ENCODE data around the gene FFAR1.

The FFAR1 gene, protein sequence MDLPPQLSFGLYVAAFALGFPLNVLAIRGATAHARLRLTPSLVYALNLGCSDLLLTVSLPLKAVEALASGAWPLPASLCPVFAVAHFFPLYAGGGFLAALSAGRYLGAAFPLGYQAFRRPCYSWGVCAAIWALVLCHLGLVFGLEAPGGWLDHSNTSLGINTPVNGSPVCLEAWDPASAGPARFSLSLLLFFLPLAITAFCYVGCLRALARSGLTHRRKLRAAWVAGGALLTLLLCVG (N-terminal part only)

DNA sequence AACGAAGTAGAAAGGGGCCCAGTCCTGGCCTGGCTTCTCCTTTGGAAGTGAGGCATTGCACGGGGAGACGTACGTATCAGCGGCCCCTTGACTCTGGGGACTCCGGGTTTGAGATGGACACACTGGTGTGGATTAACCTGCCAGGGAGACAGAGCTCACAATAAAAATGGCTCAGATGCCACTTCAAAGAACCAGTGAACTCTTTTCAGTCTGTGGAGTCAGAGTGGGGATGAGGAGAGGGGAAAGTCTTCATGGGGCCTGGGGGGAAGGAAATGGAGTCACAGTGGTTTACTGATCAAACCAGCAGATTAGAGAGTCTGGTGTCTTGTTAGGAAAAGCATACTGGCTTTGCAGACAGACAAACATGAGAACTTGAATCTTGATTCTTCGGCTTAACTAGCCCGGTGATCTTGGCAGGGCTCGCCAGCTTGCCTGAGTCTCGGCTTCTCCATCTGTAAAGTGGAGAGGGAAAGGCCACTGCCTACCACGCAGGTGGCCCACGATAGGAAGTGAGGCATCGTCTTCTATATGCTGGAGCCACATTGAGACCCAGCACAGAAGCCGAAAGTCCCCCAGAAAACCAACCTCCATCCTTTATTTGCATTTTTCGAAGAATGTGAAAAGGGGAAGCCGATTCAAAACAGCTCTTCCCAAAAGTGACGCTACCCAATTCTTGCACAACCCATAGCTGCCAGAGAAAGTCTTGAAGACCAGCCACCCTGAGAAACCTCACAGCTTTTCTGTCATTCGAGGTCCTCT lies at the start of gene FFAR1:
Gene FFAR1, plus strand, starts transcription at position 732 of the 759 bp plus-strand sequence. CDS start 3,650 bp downstream, outside the sequence.
- DNase-seq: peak; percentile 73

GRCh38 chr19:35297922-35298321 lies 49.8 kb upstream of the FFAR1 start:
- DNase-seq: no peak

DNA sequence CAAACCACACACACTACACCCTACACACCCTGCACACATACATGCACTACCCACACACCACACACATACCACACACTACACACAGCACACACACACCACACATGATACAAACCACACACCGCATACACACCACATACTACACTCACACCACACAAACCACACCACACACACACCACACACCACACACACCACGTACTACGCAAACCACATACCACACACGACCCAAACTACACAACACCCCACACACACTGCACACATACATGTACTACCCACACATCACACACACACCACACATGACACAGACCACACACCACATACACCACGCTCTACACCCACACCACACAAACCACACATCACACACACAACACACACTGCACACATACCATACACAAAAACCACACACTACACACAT lies 49.1 kb upstream of the FFAR1 start:
- DNase-seq: no peak

GRCh38 chr19:35299523-35300338 lies 48.0 kb upstream of the FFAR1 start:
- DNase-seq: no peak

DNA sequence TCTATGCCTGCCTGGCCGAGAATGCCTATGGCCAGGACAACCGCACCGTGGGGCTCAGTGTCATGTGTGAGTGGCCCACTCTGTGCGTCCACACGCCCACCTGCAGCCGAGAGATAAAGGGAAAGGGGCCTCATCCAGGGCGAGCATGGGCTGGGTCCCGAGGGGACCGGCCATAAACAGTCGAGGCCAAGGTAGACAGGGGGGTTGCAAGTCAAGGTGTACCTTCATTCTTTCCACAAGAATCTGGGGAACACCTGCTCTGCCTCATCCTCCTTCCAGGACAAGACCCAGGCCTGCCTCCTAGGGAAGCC lies 47.4 kb upstream of the FFAR1 start:
- DNase-seq: no peak

- no peak for DNase-seq
These were observed 45.7 kb upstream of the FFAR1 start for GRCh38 chr19:35301961-35302360.

DNA sequence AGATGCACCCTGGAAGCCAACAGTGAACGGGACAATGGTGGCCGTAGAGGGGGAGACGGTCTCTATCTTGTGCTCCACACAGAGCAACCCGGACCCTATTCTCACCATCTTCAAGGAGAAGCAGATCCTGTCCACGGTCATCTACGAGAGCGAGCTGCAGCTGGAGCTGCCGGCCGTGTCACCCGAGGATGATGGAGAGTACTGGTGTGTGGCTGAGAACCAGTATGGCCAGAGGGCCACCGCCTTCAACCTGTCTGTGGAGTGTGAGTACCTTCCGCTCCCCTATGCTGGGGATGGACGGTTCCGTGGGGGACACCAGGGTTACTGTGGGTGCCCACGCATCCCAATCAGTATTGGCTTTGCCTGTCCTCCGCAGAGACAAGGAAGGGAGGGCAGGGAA lies 45.3 kb upstream of the FFAR1 start:
- DNase-seq: no peak

DNA sequence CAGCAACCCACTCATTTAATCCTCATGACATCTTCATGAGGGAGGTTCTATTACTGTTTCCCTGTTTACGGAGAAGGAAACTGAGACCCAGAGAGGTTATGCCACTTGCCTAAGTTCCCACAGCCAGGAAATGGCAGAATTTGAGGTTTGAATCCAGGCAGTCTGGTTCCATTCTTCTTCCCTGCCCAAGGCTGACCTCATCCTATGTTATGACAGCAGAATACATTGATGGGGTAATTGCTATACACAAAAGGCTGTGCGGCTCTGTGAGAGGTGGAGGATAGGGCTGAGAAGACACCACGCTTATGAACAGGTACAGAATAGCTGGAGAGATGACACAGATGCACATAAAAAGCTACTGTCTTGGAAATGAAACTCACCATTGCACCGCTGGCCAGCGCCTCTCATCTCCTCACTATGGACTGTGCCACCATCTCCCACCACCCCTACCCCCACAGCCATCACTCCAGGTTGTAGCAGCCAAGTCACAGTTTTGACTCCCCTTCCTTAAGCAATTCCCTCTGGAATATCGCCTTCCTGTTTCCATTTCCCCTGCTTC lies 44.3 kb upstream of the FFAR1 start:
- DNase-seq: no peak

DNA sequence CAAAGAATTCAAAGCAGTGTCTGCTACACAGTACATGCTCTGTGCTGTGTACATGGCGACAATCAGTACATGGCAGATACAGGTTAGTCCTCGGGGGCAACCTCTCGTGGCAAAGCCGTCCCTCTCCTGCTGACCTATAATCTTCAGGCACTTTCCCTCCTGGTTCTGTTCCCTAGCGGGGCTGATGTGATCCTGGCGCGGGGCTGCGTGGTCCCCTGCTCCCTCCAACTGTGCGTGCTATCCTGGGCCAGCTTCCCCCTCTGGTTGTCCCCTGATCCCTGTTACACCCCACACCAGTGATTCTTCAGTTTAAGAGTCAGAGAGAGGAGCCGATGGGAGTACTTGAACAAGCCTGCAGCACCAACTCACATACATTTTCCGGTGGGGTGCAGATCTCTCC lies 43.7 kb upstream of the FFAR1 start:
- DNase-seq: no peak

DNA sequence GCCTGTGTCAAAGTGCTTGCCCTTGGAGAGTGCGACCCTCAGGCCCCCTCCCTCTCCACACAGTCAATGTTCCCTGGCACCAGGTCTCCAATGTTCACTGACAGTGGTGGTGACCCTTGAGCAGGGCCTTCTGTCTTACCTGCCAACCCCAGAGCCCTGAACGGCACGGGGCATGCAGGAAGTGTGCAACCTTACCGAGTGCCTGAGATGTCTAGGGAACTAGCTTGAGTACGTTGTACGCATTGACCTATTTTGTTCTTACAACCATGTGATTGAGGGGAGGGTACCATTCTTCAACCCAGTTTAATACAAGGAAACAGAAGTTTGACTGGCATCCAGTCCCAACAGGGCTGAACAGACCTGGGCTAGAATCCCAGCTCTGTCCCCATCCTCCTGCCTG lies 42.5 kb upstream of the FFAR1 start:
- no peak for DNase-seq

- DNase-seq: no peak
These were observed 41.0 kb upstream of the FFAR1 start for GRCh38 chr19:35306473-35307246.

DNA sequence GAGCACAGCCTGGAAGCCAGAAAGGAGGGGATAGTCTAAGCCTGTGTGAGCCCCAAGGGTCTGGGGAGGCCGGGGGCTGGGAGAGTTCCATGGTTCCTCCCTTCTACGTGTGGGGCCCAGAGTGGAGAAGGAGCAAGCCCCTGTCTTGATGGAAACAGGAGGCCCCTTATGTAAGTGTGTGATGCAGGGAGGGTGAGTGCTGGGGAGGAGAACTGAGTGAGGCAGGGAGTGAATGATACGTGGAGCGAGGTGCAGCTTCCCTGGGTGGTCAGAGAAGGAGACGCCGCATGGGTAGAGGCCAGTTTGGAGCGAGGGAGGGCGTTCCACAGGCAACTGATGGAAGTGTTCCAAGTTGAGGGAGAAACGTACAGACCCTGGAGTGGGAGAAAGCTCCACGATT lies 39.8 kb upstream of the FFAR1 start:
- DNase-seq: no peak

DNA sequence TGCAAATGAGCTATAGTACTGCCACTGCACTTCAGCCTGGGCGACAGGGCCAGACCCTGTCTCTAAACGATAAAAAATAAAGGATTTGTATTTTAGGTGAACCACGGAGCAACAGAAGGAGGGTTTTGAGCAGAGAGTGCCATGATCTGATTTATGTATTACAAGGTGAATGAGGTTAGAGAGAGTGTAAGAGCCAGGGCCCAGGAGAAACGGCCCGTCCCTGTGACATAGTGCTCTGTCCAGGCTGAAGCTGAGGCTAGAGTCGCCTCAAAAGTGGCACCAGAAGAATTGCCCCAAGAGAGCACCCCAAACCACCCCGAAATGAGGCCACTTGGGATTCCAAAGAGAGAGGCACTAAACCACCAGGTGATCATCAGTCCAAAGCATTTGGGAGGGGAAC lies 38.8 kb upstream of the FFAR1 start:
- DNase-seq: no peak

DNA sequence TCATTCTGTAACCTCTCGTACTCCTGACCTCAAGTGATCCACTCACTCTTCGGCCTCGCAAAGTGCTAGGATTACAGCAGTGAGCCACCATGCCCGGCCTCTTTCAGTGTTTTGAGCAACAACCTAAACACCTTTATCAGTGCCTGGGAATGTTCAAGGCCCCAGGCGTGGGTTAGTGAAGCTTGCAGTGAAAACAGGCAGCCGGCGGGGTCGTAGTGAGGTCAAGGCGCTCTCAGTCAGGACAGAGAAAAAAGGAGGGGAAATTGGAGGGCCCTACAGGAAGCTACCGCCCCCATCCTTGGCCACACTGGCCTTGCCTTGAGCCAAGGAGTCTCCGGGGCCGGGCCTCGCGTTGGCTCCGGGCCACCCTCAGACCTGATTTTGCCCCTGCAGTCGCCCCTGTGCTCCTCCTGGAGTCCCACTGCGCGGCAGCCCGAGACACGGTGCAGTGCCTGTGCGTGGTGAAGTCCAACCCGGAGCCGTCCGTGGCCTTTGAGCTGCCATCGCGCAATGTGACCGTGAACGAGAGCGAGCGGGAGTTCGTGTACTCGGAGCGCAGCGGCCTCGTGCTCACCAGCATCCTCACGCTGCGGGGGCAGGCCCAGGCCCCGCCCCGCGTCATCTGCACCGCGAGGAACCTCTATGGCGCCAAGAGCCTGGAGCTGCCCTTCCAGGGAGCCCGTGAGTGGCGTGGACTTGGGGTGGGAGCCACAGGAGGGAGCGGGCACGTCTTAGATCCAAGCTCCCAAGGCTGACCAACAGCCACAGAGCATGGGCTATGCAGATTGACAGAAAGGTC lies 38.0 kb upstream of the FFAR1 start:
- no peak for DNase-seq

DNA sequence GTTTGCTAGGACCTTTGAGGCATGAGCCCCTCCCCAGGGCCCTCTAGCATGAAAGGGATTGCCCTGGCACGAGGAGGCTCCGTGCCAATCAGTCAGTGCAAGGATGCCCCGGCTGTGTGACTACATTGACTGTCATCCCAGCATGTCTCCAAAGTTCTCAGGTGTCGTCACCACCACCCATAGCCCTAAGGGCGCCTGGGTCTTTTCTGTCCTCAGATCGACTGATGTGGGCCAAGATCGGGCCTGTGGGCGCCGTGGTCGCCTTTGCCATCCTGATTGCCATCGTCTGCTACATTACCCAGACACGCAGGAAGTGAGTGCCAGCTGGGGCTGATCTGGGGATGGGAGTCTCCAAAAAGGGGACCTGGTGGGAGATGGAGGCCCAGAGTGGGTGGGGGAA lies 37.4 kb upstream of the FFAR1 start:
- no peak for DNase-seq

- no peak for DNase-seq
These were observed 36.8 kb upstream of the FFAR1 start for GRCh38 chr19:35310811-35311465.

- no peak for DNase-seq
These were observed 35.6 kb upstream of the FFAR1 start for GRCh38 chr19:35311901-35312665.

DNA sequence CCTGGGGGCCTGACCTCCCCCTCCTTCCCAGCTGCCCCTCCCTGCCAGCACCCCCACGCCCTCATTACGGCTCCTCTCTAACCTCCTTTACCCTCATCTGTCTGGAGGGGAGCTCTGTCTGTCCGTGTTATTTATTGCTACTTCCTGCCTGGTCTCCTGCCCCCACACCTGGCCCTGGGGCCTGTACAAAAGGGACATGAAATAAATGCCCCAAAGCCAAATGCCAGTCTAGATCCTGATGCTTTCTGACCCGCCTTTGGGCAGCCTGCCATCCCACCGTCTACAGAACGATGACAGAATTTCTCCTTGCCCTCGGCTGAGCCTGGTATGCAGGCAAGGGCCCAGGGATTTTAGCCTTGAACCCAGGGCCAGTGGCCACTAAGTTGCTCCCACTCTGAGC lies 34.1 kb upstream of the FFAR1 start:
- no peak for DNase-seq

- DNase-seq: no peak
These were observed 33.7 kb upstream of the FFAR1 start for GRCh38 chr19:35314031-35314430.

GRCh38 chr19:35314858-35315470 lies 32.7 kb upstream of the FFAR1 start:
- DNase-seq: no peak
